Activated CD8-positive, alpha-beta memory T cell treated with anti-CD3 and anti-CD28 coated beads, Interleukin-2, amount 50 U/mL, for 48 hours (primary cell): Measurements from ENCODE around the gene NLRC5.

Experiments
- DNase-seq: peaks from one replicate; pipeline ENCODE4 v3.0.0-alpha.2; 2020

Gene NLRC5, protein sequence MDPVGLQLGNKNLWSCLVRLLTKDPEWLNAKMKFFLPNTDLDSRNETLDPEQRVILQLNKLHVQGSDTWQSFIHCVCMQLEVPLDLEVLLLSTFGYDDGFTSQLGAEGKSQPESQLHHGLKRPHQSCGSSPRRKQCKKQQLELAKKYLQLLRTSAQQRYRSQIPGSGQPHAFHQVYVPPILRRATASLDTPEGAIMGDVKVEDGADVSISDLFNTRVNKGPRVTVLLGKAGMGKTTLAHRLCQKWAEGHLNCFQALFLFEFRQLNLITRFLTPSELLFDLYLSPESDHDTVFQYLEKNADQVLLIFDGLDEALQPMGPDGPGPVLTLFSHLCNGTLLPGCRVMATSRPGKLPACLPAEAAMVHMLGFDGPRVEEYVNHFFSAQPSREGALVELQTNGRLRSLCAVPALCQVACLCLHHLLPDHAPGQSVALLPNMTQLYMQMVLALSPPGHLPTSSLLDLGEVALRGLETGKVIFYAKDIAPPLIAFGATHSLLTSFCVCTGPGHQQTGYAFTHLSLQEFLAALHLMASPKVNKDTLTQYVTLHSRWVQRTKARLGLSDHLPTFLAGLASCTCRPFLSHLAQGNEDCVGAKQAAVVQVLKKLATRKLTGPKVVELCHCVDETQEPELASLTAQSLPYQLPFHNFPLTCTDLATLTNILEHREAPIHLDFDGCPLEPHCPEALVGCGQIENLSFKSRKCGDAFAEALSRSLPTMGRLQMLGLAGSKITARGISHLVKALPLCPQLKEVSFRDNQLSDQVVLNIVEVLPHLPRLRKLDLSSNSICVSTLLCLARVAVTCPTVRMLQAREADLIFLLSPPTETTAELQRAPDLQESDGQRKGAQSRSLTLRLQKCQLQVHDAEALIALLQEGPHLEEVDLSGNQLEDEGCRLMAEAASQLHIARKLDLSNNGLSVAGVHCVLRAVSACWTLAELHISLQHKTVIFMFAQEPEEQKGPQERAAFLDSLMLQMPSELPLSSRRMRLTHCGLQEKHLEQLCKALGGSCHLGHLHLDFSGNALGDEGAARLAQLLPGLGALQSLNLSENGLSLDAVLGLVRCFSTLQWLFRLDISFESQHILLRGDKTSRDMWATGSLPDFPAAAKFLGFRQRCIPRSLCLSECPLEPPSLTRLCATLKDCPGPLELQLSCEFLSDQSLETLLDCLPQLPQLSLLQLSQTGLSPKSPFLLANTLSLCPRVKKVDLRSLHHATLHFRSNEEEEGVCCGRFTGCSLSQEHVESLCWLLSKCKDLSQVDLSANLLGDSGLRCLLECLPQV (N-terminal part only)

GRCh38 chr16:56988948-56989945 is at the start of gene NLRC5:
Gene NLRC5, plus strand, starts transcription at chr16:56989557. Its CDS starts 31,156 bp downstream, at chr16:57020713.
- peak; percentile 97 for DNase-seq

DNA sequence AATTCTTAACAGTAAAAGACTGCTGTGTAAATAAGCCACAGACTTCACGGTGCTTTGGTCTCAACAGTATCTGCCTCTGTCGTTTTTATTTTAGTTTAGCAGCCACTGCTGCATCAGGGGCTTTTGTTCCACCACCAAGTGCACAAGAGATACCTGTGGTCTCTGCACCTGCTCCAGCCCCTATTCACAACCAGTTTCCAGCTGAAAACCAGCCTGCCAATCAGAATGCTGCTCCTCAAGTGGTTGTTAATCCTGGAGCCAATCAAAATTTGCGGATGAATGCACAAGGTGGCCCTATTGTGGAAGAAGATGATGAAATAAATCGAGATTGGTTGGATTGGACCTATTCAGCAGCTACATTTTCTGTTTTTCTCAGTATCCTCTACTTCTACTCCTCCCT is 49.6 kb upstream of the NLRC5 start:
- DNase-seq = no peak

DNA sequence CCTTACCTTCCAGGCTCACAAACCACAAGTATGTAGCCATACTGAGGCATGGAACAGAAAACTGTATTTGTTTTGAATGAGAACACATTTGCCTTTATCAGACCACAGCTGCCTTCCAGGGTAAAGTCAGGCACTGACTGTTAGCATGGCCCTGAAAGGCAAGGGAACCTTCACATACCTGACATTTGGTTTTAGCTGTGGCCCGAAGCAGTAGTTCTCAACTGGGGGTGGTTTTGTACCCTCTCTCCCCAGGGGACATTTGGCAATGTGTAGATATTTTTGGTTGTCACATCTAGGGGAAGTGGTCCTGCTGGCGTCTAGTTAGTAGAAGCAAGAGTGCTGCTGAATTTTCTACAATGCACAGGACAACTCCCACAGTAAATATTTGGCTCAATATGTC is 48.3 kb upstream of the NLRC5 start:
- DNase-seq = no peak

GRCh38 chr16:56941856-56942331 is 47.5 kb upstream of the NLRC5 start:
- DNase-seq = no peak

DNA sequence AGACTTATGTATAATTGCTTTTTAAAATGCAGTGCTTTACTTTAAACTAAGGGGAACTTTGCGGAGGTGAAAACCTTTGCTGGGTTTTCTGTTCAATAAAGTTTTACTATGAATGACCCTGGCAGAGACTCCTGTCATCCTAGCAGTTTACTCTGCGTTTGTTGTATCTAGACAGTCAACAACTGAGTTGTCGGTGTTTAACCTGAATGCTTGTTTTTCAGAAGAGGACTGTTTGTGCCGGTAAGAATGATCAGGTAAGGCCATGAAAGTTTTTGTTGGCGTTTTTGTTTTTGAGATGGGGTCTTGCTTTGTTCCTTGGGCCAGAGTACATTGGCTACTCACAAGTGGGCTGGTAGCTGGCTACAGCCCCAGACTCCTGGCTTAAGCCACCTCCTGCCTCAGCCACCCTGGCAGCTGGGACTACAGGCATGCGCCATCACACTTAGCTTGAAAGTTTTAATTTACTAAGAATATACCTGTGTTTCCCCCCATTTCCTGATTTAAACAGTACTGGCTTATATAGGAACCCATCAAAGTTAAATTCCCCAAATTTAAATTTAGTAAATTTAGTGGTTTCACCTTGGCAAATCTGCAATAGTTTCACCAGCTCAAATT is 45.5 kb upstream of the NLRC5 start:
- no peak for DNase-seq

DNA sequence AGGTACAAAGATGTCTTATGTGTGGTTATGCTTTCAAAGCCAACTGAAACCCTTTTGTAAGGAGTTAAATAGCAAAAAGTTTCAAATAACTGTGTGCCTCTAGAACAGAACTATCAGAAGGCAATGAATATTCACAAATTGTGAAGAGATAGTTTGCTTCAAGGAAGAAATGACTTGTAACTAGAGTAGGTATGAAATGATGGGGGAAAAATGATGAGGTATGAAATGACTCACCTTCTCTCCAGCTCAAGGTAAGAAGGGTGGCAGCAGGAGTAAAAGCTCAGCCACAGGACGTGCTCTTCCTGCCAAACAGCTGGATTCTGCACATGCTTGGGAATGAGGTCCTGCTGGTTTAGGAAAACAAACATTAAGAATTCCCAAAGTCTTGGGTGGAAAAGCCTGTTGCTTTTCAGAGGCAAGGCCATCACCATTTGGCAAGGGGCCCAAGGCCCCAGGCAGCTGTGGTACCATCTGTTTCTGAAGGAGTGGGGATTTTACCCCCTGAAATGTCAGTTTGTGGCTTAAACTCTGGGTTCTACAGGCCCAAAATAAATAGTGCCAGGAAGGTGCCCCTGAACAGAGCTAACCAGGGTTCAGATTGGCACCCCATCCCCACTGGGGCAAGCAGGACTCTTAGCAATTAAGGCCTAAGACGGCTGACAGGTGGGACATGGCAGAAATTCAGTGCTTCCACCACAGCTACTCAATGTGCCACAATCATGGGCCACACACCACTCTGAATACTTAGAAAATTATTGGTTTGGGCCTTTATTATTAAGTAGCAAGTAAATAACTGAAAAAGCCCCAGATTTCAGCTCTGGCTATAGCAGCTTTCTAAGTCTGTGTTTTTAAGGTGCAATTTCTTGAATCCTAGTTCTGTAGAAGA is 44.2 kb upstream of the NLRC5 start:
- peak; percentile 68 for DNase-seq

GRCh38 chr16:56945847-56946527 is 43.4 kb upstream of the NLRC5 start:
- DNase-seq = no peak

- DNase-seq = no peak
Observed at GRCh38 chr16:56946767-56947603, 42.4 kb upstream of the NLRC5 start.

GRCh38 chr16:56947604-56947995 is 41.8 kb upstream of the NLRC5 start:
- no peak for DNase-seq

DNA sequence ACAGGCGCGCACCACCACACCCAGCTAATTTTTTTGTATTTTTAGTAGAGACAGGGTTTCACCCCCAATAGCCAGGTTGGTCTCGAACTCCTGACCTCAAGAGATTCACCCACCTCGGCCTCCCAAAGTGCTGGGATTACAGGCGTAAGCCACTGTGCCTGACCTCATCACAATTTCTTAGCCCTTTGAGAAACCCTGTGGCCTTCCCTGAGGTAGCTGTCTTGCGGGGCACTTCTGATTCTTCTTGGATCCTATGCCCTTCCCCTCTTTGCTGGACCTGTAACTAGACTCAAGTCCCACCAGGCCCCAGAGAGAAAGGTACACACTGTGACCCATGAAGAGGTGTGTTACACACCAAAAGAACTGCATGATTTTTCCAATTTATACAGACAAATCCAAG is 41.1 kb upstream of the NLRC5 start:
- DNase-seq = no peak

GRCh38 chr16:56950051-56950450 is 39.3 kb upstream of the NLRC5 start:
- no peak for DNase-seq

DNA sequence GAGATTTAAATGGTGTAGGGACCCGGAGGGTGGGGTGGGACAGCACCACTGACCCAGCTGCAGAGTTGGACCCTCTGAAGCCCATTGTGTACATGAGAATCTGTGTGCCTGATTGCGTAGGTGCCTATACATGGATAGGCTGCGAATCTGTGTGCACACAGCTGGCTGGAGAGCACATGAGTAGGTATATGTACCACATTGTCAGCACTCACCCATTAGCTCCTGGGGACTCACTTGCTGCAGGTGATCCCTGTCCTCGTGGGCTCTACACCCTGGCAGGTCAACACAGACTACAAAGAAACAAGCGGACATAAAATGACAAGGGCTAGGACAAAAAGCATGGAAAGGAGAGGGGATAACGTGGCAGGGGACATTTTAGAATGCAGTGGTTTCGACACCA is 38.9 kb upstream of the NLRC5 start:
- DNase-seq = no peak

DNA sequence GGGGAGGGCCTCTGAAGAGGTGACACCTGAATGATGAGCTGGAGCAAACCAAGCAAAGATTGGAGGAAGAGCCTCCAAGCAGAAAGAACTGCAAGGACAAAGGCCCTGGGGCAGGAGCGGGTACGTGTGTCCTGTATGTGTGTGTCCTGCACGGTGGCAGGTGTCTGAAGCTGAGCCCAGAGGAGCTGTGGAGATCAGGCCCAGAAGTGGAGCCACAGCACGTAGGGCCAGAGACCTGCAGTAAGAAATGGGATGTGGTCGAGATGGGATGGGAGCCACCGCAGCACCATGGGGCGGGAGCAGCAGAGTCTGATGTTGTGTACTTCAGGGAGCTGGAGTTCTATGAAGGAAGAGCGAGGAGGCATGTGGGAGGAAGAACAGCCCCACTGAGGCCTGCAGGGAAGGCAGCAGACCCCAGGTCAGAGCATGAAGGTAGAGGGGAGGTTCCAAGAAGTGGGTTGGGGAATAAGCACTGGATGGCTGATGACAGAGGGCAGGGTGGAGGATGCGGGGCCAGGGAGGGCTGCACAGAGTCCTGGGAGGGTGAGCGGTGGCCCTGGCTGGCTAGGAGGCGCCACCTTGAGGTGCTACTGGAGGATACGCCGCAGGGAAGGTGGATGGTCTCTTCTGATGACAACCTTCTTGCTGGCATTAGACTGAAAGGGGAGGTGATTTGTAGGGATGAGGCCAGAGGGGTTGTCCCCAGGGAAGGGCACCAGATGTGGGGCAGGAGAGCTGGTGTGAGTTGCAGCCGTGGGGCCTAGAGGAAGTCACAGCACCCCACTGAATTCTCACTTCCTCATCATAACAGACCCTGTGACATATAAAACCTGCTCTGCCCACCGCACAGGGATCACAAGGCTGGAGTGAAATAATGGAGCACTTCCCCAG is 38.2 kb upstream of the NLRC5 start:
- DNase-seq = peak; percentile 83

DNA sequence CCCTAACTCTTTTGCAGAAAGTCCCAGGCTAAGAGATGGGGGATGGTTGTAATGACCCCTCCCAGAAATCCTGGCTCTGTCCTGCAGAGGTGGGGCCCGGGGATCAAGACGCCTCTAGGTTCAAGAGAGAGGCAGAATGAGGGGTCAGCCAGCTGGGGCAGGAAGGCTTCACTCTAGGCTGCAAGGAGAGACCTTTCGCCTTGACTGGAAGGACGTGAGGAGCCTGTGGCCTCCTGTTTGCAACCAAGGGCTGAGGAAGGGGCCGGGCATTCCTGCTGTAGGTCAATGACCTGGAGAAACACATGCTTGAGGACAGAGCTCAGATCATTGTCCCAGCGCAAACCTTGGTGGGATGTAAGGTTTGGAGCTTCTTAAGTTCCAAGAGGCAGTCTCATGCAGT is 36.4 kb upstream of the NLRC5 start:
- DNase-seq = no peak

DNA sequence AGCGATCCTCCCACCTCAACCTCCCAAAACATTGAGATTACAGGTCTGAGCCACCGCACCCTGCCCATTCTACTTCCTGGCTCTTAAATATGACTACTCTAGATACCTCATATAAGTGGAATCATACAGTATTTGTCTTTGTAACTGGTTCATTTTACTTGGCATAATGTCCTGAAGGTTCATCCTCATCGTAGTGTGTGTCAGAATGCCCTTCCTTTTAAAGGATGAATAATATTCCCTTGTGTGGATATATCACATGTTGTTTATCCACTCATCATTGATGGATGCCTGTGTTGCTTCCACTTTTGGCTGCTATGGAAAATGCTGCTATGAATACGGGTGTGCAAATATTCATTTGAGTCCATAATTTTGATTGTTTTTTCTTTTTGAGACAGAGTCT is 33.3 kb upstream of the NLRC5 start:
- DNase-seq = no peak

DNA sequence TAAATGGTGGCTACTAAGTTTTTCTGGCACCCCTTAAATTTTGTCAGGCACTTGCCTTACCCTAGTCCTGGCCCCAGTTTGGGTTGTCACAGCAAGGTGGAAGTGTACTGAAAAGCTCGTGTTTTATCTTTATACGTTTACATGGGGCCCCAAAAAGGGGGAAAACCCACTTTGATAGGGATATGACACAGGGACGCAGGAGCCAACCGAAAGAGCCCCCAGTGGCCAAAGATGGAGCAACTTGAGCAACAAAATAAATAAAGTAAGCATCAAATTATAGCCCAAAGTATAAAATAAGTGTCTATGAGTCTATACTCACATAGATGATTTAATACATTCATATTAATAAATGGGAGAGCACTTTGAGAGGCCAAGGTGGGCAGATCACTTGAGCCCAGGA is 32.6 kb upstream of the NLRC5 start:
- no peak for DNase-seq

DNA sequence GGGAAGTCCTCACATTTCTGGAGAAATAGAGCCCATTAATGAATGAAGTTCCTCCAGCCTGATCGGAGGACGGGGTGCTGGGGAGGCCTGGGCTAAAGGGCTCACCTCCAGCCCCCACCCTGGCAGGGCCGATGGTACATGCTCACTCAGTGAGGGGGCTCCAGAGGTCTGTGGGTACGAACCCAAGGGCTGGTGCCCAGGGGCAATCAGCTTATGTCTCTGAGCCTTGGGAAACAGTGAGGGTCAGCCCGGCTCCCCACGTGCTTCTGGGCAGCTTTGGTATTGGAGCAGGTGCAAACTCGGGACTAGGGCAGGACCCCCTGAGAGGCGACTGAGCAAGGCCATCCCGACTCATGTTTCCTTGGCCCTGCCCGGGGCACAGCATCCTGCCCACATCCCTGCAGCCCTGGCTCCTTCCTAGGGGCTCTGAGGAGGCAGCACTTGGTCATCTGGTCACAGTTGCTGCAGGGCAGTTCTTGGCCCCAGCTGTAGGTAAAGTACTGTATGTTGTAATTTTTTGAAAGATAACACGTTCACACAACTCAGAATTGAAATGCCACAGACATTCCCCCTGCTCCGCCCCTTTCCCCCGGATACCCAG is 28.6 kb upstream of the NLRC5 start:
- no peak for DNase-seq
